Trophoblast cell (in vitro differentiated cells and primary cell): ENCODE data around the gene ZNF93.
A peak's percentile ranks its signal among the peaks of the same experiment; 100 is the strongest.
"Not testable (repeated sequence)": the region's sequence is repeated elsewhere in the genome, so short reads cannot be mapped to it uniquely, and the experiment has no call there.

ENCODE experiments used
- DNase-seq, 2 donors: peaks; one replicate each; pipeline ENCODE4 v3.0.0-alpha.2; 2016
- H2AFZ ChIP-seq: 2 replicates; pipeline ENCODE4 v1.6.1; 2013; ENCODE audit warnings: low read length, moderate library complexity, mild to moderate bottlenecking; ENCODE audit not compliant: insufficient read depth, poor library complexity
- H2AK5ac ChIP-seq: 2 replicates; pipeline ENCODE4 v1.6.1; 2013; ENCODE audit warnings: mild to moderate bottlenecking, low read length
- H2BK120ac ChIP-seq: 2 replicates; pipeline ENCODE4 v1.6.1; 2013; ENCODE audit warnings: low read length, mild to moderate bottlenecking, moderate library complexity; ENCODE audit not compliant: insufficient read depth, poor library complexity
- H2BK12ac ChIP-seq: 2 replicates; pipeline ENCODE4 v1.6.1; 2013; ENCODE audit warnings: mild to moderate bottlenecking, low read length, moderate library complexity
- H2BK5ac ChIP-seq: 2 replicates; pipeline ENCODE4 v1.6.1; 2013; ENCODE audit warnings: low read length, low read depth, moderate library complexity, mild to moderate bottlenecking; ENCODE audit not compliant: poor library complexity
- H3K14ac ChIP-seq: 2 replicates; pipeline ENCODE4 v1.6.1; 2013; ENCODE audit warnings: mild to moderate bottlenecking, low read length
- H3K18ac ChIP-seq: 2 replicates; pipeline ENCODE4 v1.6.1; 2013; ENCODE audit warnings: mild to moderate bottlenecking, low read length
- H3K23ac ChIP-seq: 2 replicates; pipeline ENCODE4 v1.6.1; 2013; ENCODE audit warnings: low read length
- H3K27ac ChIP-seq: 2 replicates; pipeline ENCODE4 v1.5.1; 2013; ENCODE audit warnings: low read depth, mild to moderate bottlenecking, inconsistent platforms, low read length, moderate library complexity
- H3K27me3 ChIP-seq: 2 replicates; pipeline ENCODE4 v1.6.1; 2013; ENCODE audit warnings: inconsistent platforms, mild to moderate bottlenecking, low read length, moderate library complexity; ENCODE audit not compliant: insufficient read depth
- H3K36me3 ChIP-seq, 2 experiments: 1 replicate in 1 of 2; 2 replicates in 1 of 2; pipeline ENCODE4 v1.6.1; 2013; ENCODE audit warnings: low read length in 2 of 2, mild to moderate bottlenecking in 2 of 2, moderate library complexity in 1 of 2; ENCODE audit not compliant: insufficient read depth in 2 of 2, control insufficient read depth in 1 of 2
- H3K4ac ChIP-seq: 2 replicates; pipeline ENCODE4 v1.6.1; 2013; ENCODE audit warnings: low read depth, mild to moderate bottlenecking, low read length, moderate library complexity
- H3K4me1 ChIP-seq, 2 experiments: 1 replicate in 1 of 2; 2 replicates in 1 of 2; pipeline ENCODE4 v1.6.1; 2013; ENCODE audit warnings: low read length in 2 of 2, mild to moderate bottlenecking in 2 of 2, moderate library complexity in 1 of 2; ENCODE audit not compliant: insufficient read depth in 2 of 2, control insufficient read depth in 1 of 2
- H3K4me2 ChIP-seq: 2 replicates; pipeline ENCODE4 v1.6.1; 2013; ENCODE audit warnings: inconsistent platforms, mild to moderate bottlenecking, low read length, moderate library complexity
- H3K4me3 ChIP-seq: 2 replicates; pipeline ENCODE4 v1.5.1; 2013; ENCODE audit warnings: mild to moderate bottlenecking, low read depth, low read length, inconsistent platforms
- H3K79me1 ChIP-seq: one replicate; pipeline ENCODE4 v1.6.1; 2013; ENCODE audit warnings: low read length
- H3K79me2 ChIP-seq: 2 replicates; pipeline ENCODE4 v1.6.1; 2013; ENCODE audit warnings: low read length, mild to moderate bottlenecking; ENCODE audit not compliant: control insufficient read depth, insufficient read depth, poor library complexity
- H3K9ac ChIP-seq: 2 replicates; pipeline ENCODE4 v1.6.1; 2013; ENCODE audit warnings: mild to moderate bottlenecking, low read length
- H3K9me3 ChIP-seq: 2 replicates; pipeline ENCODE4 v1.6.1; 2013; ENCODE audit warnings: low read depth, mild to moderate bottlenecking, control low read depth, inconsistent platforms, low read length; ENCODE audit not compliant: insufficient read depth
- H4K12ac ChIP-seq: 2 replicates; pipeline ENCODE4 v1.6.1; 2013; ENCODE audit warnings: low read depth, mild to moderate bottlenecking, low read length, moderate library complexity
- H4K8ac ChIP-seq: 2 replicates; pipeline ENCODE4 v1.6.1; 2013; ENCODE audit warnings: low read depth, mild to moderate bottlenecking, low read length, moderate library complexity
- H4K91ac ChIP-seq: one replicate; pipeline ENCODE4 v1.6.1; 2013; ENCODE audit warnings: low read depth, mild to moderate bottlenecking, low read length, moderate library complexity
- WGBS: extraction: QIAGEN DNeasy Blood & Tissue Kit; methylation state at CpG from one replicate; pipeline ENCODE4 v1.1.7; 2013; ENCODE audit warnings: missing lambda C conversion rate; ENCODE audit not compliant: insufficient read length, insufficient coverage; ENCODE audit errors: extremely low coverage; 5-methylcytosine and 5-hydroxymethylcytosine counted together

Gene ZNF93

GRCh38 chr19:19914596-19914995, 13.8 kb downstream of the ZNF93 start:
- no CpG with 5 or more reads among the region's 3 CpGs for WGBS
- Histone ChIP-seq H4K12ac (no peak overlapping the region), H3K14ac (no peak overlapping the region), H3K4me2 (no peak overlapping the region), H3K4me1 (peaks cover 0 to 5% of the 10 kb centered on the region in 2 experiments), H2AFZ (no peak overlapping the region), H3K4ac (no peak overlapping the region), H2AK5ac (no peak overlapping the region), H2BK120ac (no peak overlapping the region), H3K23ac (no peak overlapping the region), H3K79me1 (no peaks in the 10 kb centered on the region), H3K18ac (no peak overlapping the region), H4K91ac (no peak overlapping the region), H3K9ac (no peak overlapping the region), H3K9me3 (no peaks in the 10 kb centered on the region), H4K8ac (no peak overlapping the region), H2BK5ac (no peak overlapping the region), H3K27me3 (no peaks in the 10 kb centered on the region), H2BK12ac (no peak overlapping the region), H3K27ac (no peak overlapping the region), H3K79me2 (peaks cover 5% of the 10 kb centered on the region), H3K36me3 (peaks cover 10 to 12% of the 10 kb centered on the region in 2 experiments), H3K4me3 (no peak overlapping the region)
- DNase-seq, result no peak

- H3K9ac ChIP-seq, H2AK5ac ChIP-seq, H2BK12ac ChIP-seq, H3K79me2 ChIP-seq, H3K18ac ChIP-seq, H2BK120ac ChIP-seq, H3K4ac ChIP-seq, H2AFZ ChIP-seq, H3K23ac ChIP-seq, H3K79me1 ChIP-seq, H2BK5ac ChIP-seq, H3K27ac ChIP-seq, H3K27me3 ChIP-seq, H4K91ac ChIP-seq, H4K12ac ChIP-seq, H3K4me2 ChIP-seq, H4K8ac ChIP-seq, H3K4me1 ChIP-seq, H3K4me3 ChIP-seq, H3K14ac ChIP-seq: not testable (repeated sequence)
- no CpG with 5 or more reads among the region's 7 CpGs for WGBS
- Histone ChIP-seq H3K9me3 (peaks cover 19% of the 10 kb centered on the region), H3K36me3 (peaks cover 30 to 41% of the 10 kb centered on the region in 2 experiments)
- DNase-seq, result peak; percentile 65 to 75
Observed at GRCh38 chr19:19930417-19930816, 29.7 kb downstream of the ZNF93 start.

- WGBS, result no CpG with 5 or more reads among the region's 3 CpGs
- not testable (repeated sequence) for H3K79me1 ChIP-seq
Observed at GRCh38 chr19:19933432-19934314, 32.9 kb downstream of the ZNF93 start.

GRCh38 chr19:19937403-19937802, 36.7 kb downstream of the ZNF93 start:
- Histone ChIP-seq H3K27ac (no peak overlapping the region), H3K4me3 (no peak overlapping the region), H2BK12ac (no peak overlapping the region)

More at GRCh38 chr19:19933432-19934314, 32.9 kb downstream of the ZNF93 start:
- not testable (repeated sequence) for H3K4ac ChIP-seq, H3K27me3 ChIP-seq, H4K8ac ChIP-seq, H2BK5ac ChIP-seq, H3K23ac ChIP-seq, H2BK120ac ChIP-seq, H3K4me3 ChIP-seq, H3K27ac ChIP-seq, H2BK12ac ChIP-seq, H3K14ac ChIP-seq, H4K12ac ChIP-seq, H2AFZ ChIP-seq, H3K4me1 ChIP-seq, H3K79me2 ChIP-seq, H3K18ac ChIP-seq, H2AK5ac ChIP-seq, H3K9ac ChIP-seq, DNase-seq, H4K91ac ChIP-seq, H3K4me2 ChIP-seq
- H3K36me3 ChIP-seq, result peaks cover 19 to 26% of the 10 kb centered on the region in 2 experiments
- peaks cover 20% of the 10 kb centered on the region for H3K9me3 ChIP-seq

More at GRCh38 chr19:19937403-19937802, 36.7 kb downstream of the ZNF93 start:
- H3K9ac ChIP-seq, result no peak overlapping the region
- H3K4me1 ChIP-seq, result no peaks in the 10 kb centered on the region
- H2BK120ac ChIP-seq, result no peak overlapping the region
- H2AFZ ChIP-seq, result no peak overlapping the region
- no peak overlapping the region for H4K12ac ChIP-seq
- no peak overlapping the region for H3K23ac ChIP-seq
- H4K8ac ChIP-seq, result no peak overlapping the region
- H3K9me3 ChIP-seq, result peaks cover 11% of the 10 kb centered on the region
- no peak overlapping the region for H2BK5ac ChIP-seq
- no peak overlapping the region for H3K4me2 ChIP-seq
- no CpG with 5 or more reads among the region's 2 CpGs for WGBS
- H3K36me3 ChIP-seq, result peaks cover 5 to 11% of the 10 kb centered on the region in 2 experiments
- no peaks in the 10 kb centered on the region for H3K27me3 ChIP-seq
- no peak for DNase-seq
- no peaks in the 10 kb centered on the region for H3K79me1 ChIP-seq
- H3K14ac ChIP-seq, result no peak overlapping the region
- no peak overlapping the region for H4K91ac ChIP-seq
- H3K18ac ChIP-seq, result no peak overlapping the region
- H3K79me2 ChIP-seq, result no peaks in the 10 kb centered on the region
- no peak overlapping the region for H3K4ac ChIP-seq
- no peak overlapping the region for H2AK5ac ChIP-seq
